K562 (cell line): ENCODE data around the gene TOPORS. TPM values are rescaled to one million over a fixed set of nuclear protein-coding genes. Genes with fewer than 3 reads are reported as not detected.

Source experiments
- CHD4 ChIP-seq: fragments of 200-600 bp; sonication (generic); IDR thresholded peaks from 3 replicates; pipeline ENCODE4 v1.6.1; 2012; ENCODE audit warnings: low read depth, mild to moderate bottlenecking, mixed read lengths, low read length, inconsistent platforms; ENCODE audit not compliant: insufficient read depth, insufficient replicate concordance, poor library complexity, severe bottlenecking
- GATAD2B ChIP-seq: fragments of 450-650 bp; IDR thresholded peaks from 2 replicates; pipeline ENCODE4 v1.6.1; 2017; ENCODE audit warnings: mild to moderate bottlenecking, borderline replicate concordance
- GTF2E2 ChIP-seq: fragments of 200-800 bp; sonication (Bioruptor generic); IDR thresholded peaks from 2 replicates; pipeline ENCODE4 v1.6.1; 2016; ENCODE audit warnings: missing genetic modification characterization, missing compliant biosample characterization
- HOXB6 ChIP-seq: fragments of 250-450 bp; sonication (Bioruptor Pico); IDR thresholded peaks from 2 replicates; pipeline ENCODE4 v1.5.1; 2022; ENCODE audit warnings: mild to moderate bottlenecking, borderline replicate concordance
- MEIS2 ChIP-seq: fragments of 450-650 bp; IDR thresholded peaks from 2 replicates; pipeline ENCODE4 v1.6.1; 2014; ENCODE audit warnings: mild to moderate bottlenecking; ENCODE audit not compliant: partially characterized antibody
- NCOA2 ChIP-seq, 2 experiments: fragments of 450-650 bp; IDR thresholded peaks; 2 replicates each; pipeline ENCODE4 v1.6.1; 2018; ENCODE audit warnings: mild to moderate bottlenecking in 2 of 2, moderate library complexity in 1 of 2; ENCODE audit not compliant: partially characterized antibody in 2 of 2
- RAD21 ChIP-seq, 2 experiments: fragments of 250-450 bp in 1 of 2; fragments of 450-650 bp in 1 of 2; sonication (Bioruptor Pico) in 1 of 2; formaldehyde crosslinking in 1 of 2; IDR thresholded peaks in 1 of 2; conservative IDR thresholded peaks in 1 of 2; 2 replicates each; pipeline versions ENCODE4 v1.4.0 to v1.8.0; 2020 to 2022; ENCODE audit warnings: mild to moderate bottlenecking in 2 of 2, moderate library complexity in 1 of 2
- SMC3 ChIP-seq: conservative IDR thresholded peaks from 2 replicates; pipeline ENCODE4 v1.6.1; 2011; ENCODE audit warnings: low read depth, low read length, improper control_type of control experiment; ENCODE audit not compliant: insufficient read depth
- TEAD4 ChIP-seq, 2 experiments: sonication (generic) in 1 of 2; formaldehyde crosslinking in 1 of 2; IDR thresholded peaks; 2 replicates each; pipeline versions ENCODE4 v1.6.1 to v1.8.0; 2012 to 2022; ENCODE audit warnings: borderline replicate concordance in 1 of 2, inconsistent platforms in 1 of 2, low read length in 1 of 2, mild to moderate bottlenecking in 1 of 2, missing genetic modification reagents in 1 of 2
- ZFP30 ChIP-seq: fragments of 250-450 bp; sonication (Bioruptor Pico); IDR thresholded peaks from 2 replicates; pipeline ENCODE4 v1.8.0; 2022; ENCODE audit warnings: moderate library complexity, mild to moderate bottlenecking, inconsistent platforms, borderline replicate concordance
- ZNF263 ChIP-seq: sonication (generic); formaldehyde crosslinking; IDR thresholded peaks from 2 replicates; pipeline ENCODE4 v1.8.0; 2022; ENCODE audit warnings: mild to moderate bottlenecking, missing genetic modification reagents, borderline replicate concordance
- ZNF584 ChIP-seq: fragments of 200-800 bp; sonication (Bioruptor generic); IDR thresholded peaks from 2 replicates; pipeline ENCODE4 v1.6.1; 2016; ENCODE audit warnings: low read depth, mild to moderate bottlenecking, missing genetic modification characterization, missing compliant biosample characterization
- polyA plus RNA-seq, 8 experiments: library from polyadenylated mRNA; depleted of rRNA in 4 of 8; stranded (reverse) in 5 of 8; unstranded in 3 of 8; fragments of >200 nt; fragmentation: Nextera tagmentation in 2 of 8; fragmentation: Illumina TruSeq in 1 of 8; extraction: Ambion mirVana in 2 of 8; extraction: Trizol in 1 of 8; gene quantifications; 2 replicates each; pipeline versions ENCODE4 v1.2.1 to v1.2.3, GENCODE V29; 2011 to 2014; ENCODE audit warnings: inconsistent platforms in 1 of 8, missing spikeins in 1 of 8
- total RNA-seq, 7 experiments: library from RNA; depleted of rRNA in 6 of 7; stranded (reverse); fragments of >200 nt in 6 of 7; fragmentation: Illumina TruSeq in 2 of 7; extraction: Trizol in 2 of 7; gene quantifications; 2 replicates each; pipeline versions ENCODE4 v1.2.1 to v1.2.3, GENCODE V29; 2011 to 2021; ENCODE audit warnings: low replicate concordance in 1 of 7

TOPORS gene
- total and polyA plus RNA-seq, 9 of the 15 experiments (the other 6 are each of a cell fraction or from before 2014, with no cell fraction given): 4.3 to 19.6 (median 9.9) TPM

GRCh38 chr9:32579706-32580331 is 27.4 kb upstream of the TOPORS start (continued):
- TF ChIP-seq GATAD2B: no peak
- no peak for TF ChIP-seq NCOA2 (IDR thresholded peaks at IDR 0.05; ENCODE audit: partially characterized antibody in 2 of 2)
- no peak for TF ChIP-seq ZNF584
- TF ChIP-seq RAD21 (CRISPR knock-in tag; conservative IDR thresholded peaks at IDR 0.05 in 1 of 2, IDR thresholded peaks at IDR 0.05 in 1 of 2): peak; percentile 60 to 85
- TF ChIP-seq SMC3: peak; percentile 89
- peak; percentile 41 for TF ChIP-seq MEIS2
- no peak for TF ChIP-seq ZNF263
- TF ChIP-seq ZFP30 (CRISPR knock-in tag): no peak
- no peak for TF ChIP-seq CHD4
- no peak for TF ChIP-seq HOXB6 (CRISPR knock-in tag)
- no peak for TF ChIP-seq GTF2E2 (tag)
- no peak for TF ChIP-seq TEAD4 (IDR thresholded peaks at IDR 0.05; ENCODE audit: low read length)
- no peak for TF ChIP-seq TEAD4 (CRISPR knock-in tag; IDR thresholded peaks at IDR 0.05; ENCODE audit: borderline replicate concordance)
